DOHH2 (cell line): ENCODE results near the gene SON.
"Not testable (repeated sequence)": the region's sequence is repeated elsewhere in the genome, so short reads cannot be mapped to it uniquely, and the experiment has no call there.

Source experiments
- H3F3A ChIP-seq: fragments of 200-600 bp; sonication (generic), shearing (Covaris generic); 2 replicates; pipeline ENCODE4 v1.6.0; 2016; ENCODE audit warnings: antibody characterized with exemption, mild to moderate bottlenecking; ENCODE audit not compliant: control insufficient read depth, insufficient read depth
- H3K27ac ChIP-seq: fragments of 200-600 bp; sonication (generic); 2 replicates; pipeline ENCODE4 v1.5.1; 2014; ENCODE audit warnings: low read depth, mild to moderate bottlenecking, low read length, moderate library complexity
- H3K27me3 ChIP-seq: fragments of 200-600 bp; sonication (generic); 2 replicates; pipeline ENCODE4 v1.6.1; 2014; ENCODE audit warnings: mild to moderate bottlenecking, low read length, mixed read lengths; ENCODE audit not compliant: control insufficient read depth
- H3K36me3 ChIP-seq: fragments of 200-600 bp; sonication (generic); 2 replicates; pipeline ENCODE4 v1.6.1; 2014; ENCODE audit warnings: mild to moderate bottlenecking, low read length, moderate library complexity, mixed read lengths; ENCODE audit not compliant: control insufficient read depth
- H3K4me1 ChIP-seq: fragments of 200-600 bp; sonication (generic); 2 replicates; pipeline ENCODE4 v1.6.1; 2014; ENCODE audit warnings: mild to moderate bottlenecking, low read length, mixed read lengths; ENCODE audit not compliant: control insufficient read depth
- H3K4me2 ChIP-seq: fragments of 200-600 bp; sonication (generic); 2 replicates; pipeline ENCODE4 v1.6.0; 2014; ENCODE audit warnings: mild to moderate bottlenecking, low read length, moderate library complexity
- H3K4me3 ChIP-seq: fragments of 200-600 bp; sonication (generic); 2 replicates; pipeline ENCODE4 v1.5.1; 2014; ENCODE audit warnings: mild to moderate bottlenecking, low read length, mixed read lengths
- H3K79me2 ChIP-seq: fragments of 200-600 bp; sonication (generic); 2 replicates; pipeline ENCODE4 v1.6.1; 2014; ENCODE audit warnings: mild to moderate bottlenecking, low read length, mixed read lengths; ENCODE audit not compliant: control insufficient read depth
- H3K9me2 ChIP-seq: fragments of 200-600 bp; sonication (generic); replicated peaks from 2 replicates; pipeline ENCODE4 v1.6.1; 2014; ENCODE audit warnings: mild to moderate bottlenecking, low read length, mixed read lengths; ENCODE audit not compliant: control insufficient read depth
- H3K9me3 ChIP-seq: fragments of 200-600 bp; sonication (generic); 2 replicates; pipeline ENCODE4 v1.6.1; 2014; ENCODE audit warnings: antibody characterized with exemption, low read length, mixed read lengths; ENCODE audit not compliant: control insufficient read depth, insufficient read depth
- H4K20me1 ChIP-seq: fragments of 200-600 bp; sonication (generic); 2 replicates; pipeline ENCODE4 v1.6.0; 2014; ENCODE audit warnings: low read depth, mild to moderate bottlenecking, antibody characterized with exemption, low read length, moderate library complexity; ENCODE audit not compliant: control insufficient read depth, insufficient read depth
- CTCF ChIP-seq: fragments of 200-600 bp; sonication (generic); IDR thresholded peaks from one replicate; pipeline ENCODE4 v1.5.1; 2014; ENCODE audit warnings: antibody characterized with exemption, mild to moderate bottlenecking, low read depth, low read length; ENCODE audit not compliant: poor library complexity, severe bottlenecking
- EZH2phosphoT487 ChIP-seq: fragments of 200-600 bp; sonication (generic); IDR thresholded peaks from 2 replicates; pipeline ENCODE4 v1.6.1; 2017; ENCODE audit warnings: borderline replicate concordance, mild to moderate bottlenecking, antibody characterized with exemption, low read length, moderate library complexity, mixed read lengths

The SON gene

GRCh38 chr21:33572350-33572749 lies 29.5 kb downstream of the SON start:
- H3K27me3 ChIP-seq = no peaks in the 10 kb centered on the region
- no peaks in the 10 kb centered on the region for H3K9me2 ChIP-seq
- H3K36me3 ChIP-seq = peaks cover 97% of the 10 kb centered on the region
- no peaks in the 10 kb centered on the region for H3K9me3 ChIP-seq
- H3K4me1 ChIP-seq = no peaks in the 10 kb centered on the region
- H3K27ac ChIP-seq = no peak overlapping the region
- H3K4me2 ChIP-seq = no peak overlapping the region
- H3K79me2 ChIP-seq = peaks cover 29% of the 10 kb centered on the region
- H3F3A ChIP-seq = peaks cover 49% of the 10 kb centered on the region
- no peaks in the 10 kb centered on the region for H4K20me1 ChIP-seq
- TF ChIP-seq EZH2phosphoT487 = no peak
- no peak for TF ChIP-seq CTCF
- H3K4me3 ChIP-seq = no peak overlapping the region

- H3K4me3 ChIP-seq, H3K4me1 ChIP-seq, H3K27ac ChIP-seq, H4K20me1 ChIP-seq, H3K27me3 ChIP-seq, H3K9me3 ChIP-seq, H3K79me2 ChIP-seq, H3K9me2 ChIP-seq, H3K4me2 ChIP-seq: not testable (repeated sequence)
- Histone ChIP-seq H3K36me3 (peaks cover 88% of the 10 kb centered on the region), H3F3A (peaks cover 61% of the 10 kb centered on the region)
Measured at GRCh38 chr21:33576741-33577141, 33.9 kb downstream of the SON start.

GRCh38 chr21:33578214-33578613 lies 35.4 kb downstream of the SON start:
- Histone ChIP-seq H3K9me2 (no peaks in the 10 kb centered on the region), H3K27ac (no peak overlapping the region), H3K27me3 (no peaks in the 10 kb centered on the region), H3K4me1 (no peaks in the 10 kb centered on the region), H3K4me3 (no peak overlapping the region), H3K79me2 (0 out of 2 replicates have a peak, but pooled peaks cover 3% of the 10 kb centered on the region), H3K4me2 (no peak overlapping the region), H3F3A (peaks cover 62% of the 10 kb centered on the region), H3K36me3 (peaks cover 87% of the 10 kb centered on the region), H3K9me3 (no peaks in the 10 kb centered on the region), H4K20me1 (no peaks in the 10 kb centered on the region)
- no peak for TF ChIP-seq CTCF

GRCh38 chr21:33578959-33579542 lies 36.2 kb downstream of the SON start:
- H3K27ac ChIP-seq = 0 out of 2 replicates have a peak overlapping the region, but pooled peaks have one; percentile 6
- H3K4me3 ChIP-seq = no peak overlapping the region
- H3K36me3 ChIP-seq = peaks cover 84% of the 10 kb centered on the region
- H3K9me3 ChIP-seq = no peaks in the 10 kb centered on the region
- no peaks in the 10 kb centered on the region for H3K4me1 ChIP-seq
- no peak overlapping the region for H3K4me2 ChIP-seq
- no peaks in the 10 kb centered on the region for H3K27me3 ChIP-seq
- H3F3A ChIP-seq = peaks cover 55% of the 10 kb centered on the region
- TF ChIP-seq EZH2phosphoT487 (no peak), CTCF (no peak)
- no peaks in the 10 kb centered on the region for H4K20me1 ChIP-seq
- no peaks in the 10 kb centered on the region for H3K9me2 ChIP-seq
- no peaks in the 10 kb centered on the region for H3K79me2 ChIP-seq
